H9 (cell line): ENCODE data around the gene MSI2. TPM values are rescaled to one million over a fixed set of nuclear protein-coding genes. Genes with fewer than 3 reads are reported as not detected.
A peak's percentile ranks its signal among the peaks of the same experiment; 100 is the strongest.

Source experiments
- DNase-seq: peaks from one replicate; pipeline ENCODE4 v3.0.0-alpha.2; 2017
- H2AFZ ChIP-seq: one replicate; pipeline ENCODE4 v1.6.1; 2013; ENCODE audit warnings: mild to moderate bottlenecking, low read length, control low read depth, moderate library complexity
- H2AK5ac ChIP-seq: 2 replicates; pipeline ENCODE4 v1.6.1; 2013; ENCODE audit warnings: low read length, control low read depth, mixed read lengths; ENCODE audit not compliant: insufficient read length
- H2BK120ac ChIP-seq: one replicate; pipeline ENCODE4 v1.6.1; 2013; ENCODE audit warnings: low read depth, mild to moderate bottlenecking, low read length, control low read depth, inconsistent platforms; ENCODE audit not compliant: poor library complexity, severe bottlenecking
- H2BK12ac ChIP-seq: 2 replicates; pipeline ENCODE4 v1.6.1; 2013; ENCODE audit warnings: low read length, control low read depth, mixed read lengths, low read depth; ENCODE audit not compliant: insufficient read length
- H2BK15ac ChIP-seq: 2 replicates; pipeline ENCODE4 v1.6.1; 2013; ENCODE audit warnings: low read depth, low read length, control low read depth
- H2BK20ac ChIP-seq: one replicate; pipeline ENCODE4 v1.6.1; 2013; ENCODE audit warnings: low read depth, mild to moderate bottlenecking, low read length, control low read depth, inconsistent platforms; ENCODE audit not compliant: poor library complexity, severe bottlenecking
- H2BK5ac ChIP-seq: 2 replicates; pipeline ENCODE4 v1.6.1; 2013; ENCODE audit warnings: low read length, control low read depth, mixed read lengths; ENCODE audit not compliant: insufficient read length
- H3K14ac ChIP-seq: 2 replicates; pipeline ENCODE4 v1.6.1; 2013; ENCODE audit warnings: low read length, control low read depth; ENCODE audit not compliant: insufficient read depth
- H3K18ac ChIP-seq: 2 replicates; pipeline ENCODE4 v1.6.1; 2013; ENCODE audit warnings: low read depth, mild to moderate bottlenecking, mixed read lengths, low read length, control low read depth; ENCODE audit not compliant: insufficient read length
- H3K23ac ChIP-seq: 2 replicates; pipeline ENCODE4 v1.6.1; 2013; ENCODE audit warnings: low read length, control low read depth, mixed read lengths, low read depth; ENCODE audit not compliant: insufficient read length
- H3K23me2 ChIP-seq: 2 replicates; pipeline ENCODE4 v1.6.1; 2013; ENCODE audit warnings: low read depth, mild to moderate bottlenecking, mixed read lengths, low read length, control low read depth; ENCODE audit not compliant: insufficient read length, poor library complexity, severe bottlenecking
- H3K27ac ChIP-seq: 2 replicates; pipeline ENCODE4 v1.5.1; 2013; ENCODE audit warnings: low read length, control low read depth, mixed read lengths, low read depth; ENCODE audit not compliant: insufficient read length
- H3K27me3 ChIP-seq: 2 replicates; pipeline ENCODE4 v1.6.1; 2013; ENCODE audit warnings: low read length, control low read depth, inconsistent platforms; ENCODE audit not compliant: insufficient read depth
- H3K4ac ChIP-seq: 2 replicates; pipeline ENCODE4 v1.6.1; 2013; ENCODE audit warnings: low read depth, mild to moderate bottlenecking, control low read depth, inconsistent platforms, low read length, moderate library complexity
- H3K4me1 ChIP-seq: 2 replicates; pipeline ENCODE4 v1.6.1; 2013; ENCODE audit warnings: low read length, control low read depth, inconsistent platforms; ENCODE audit not compliant: insufficient read depth
- H3K4me2 ChIP-seq: 2 replicates; pipeline ENCODE4 v1.6.1; 2013; ENCODE audit warnings: low read length, control low read depth, mixed read lengths; ENCODE audit not compliant: insufficient read length, insufficient read depth
- H3K56ac ChIP-seq: 2 replicates; pipeline ENCODE4 v1.6.1; 2013; ENCODE audit warnings: low read depth, mild to moderate bottlenecking, mixed read lengths, low read length, control low read depth; ENCODE audit not compliant: insufficient read length
- H3K79me1 ChIP-seq: 2 replicates; pipeline ENCODE4 v1.6.1; 2013; ENCODE audit warnings: low read depth, mild to moderate bottlenecking, moderate library complexity, low read length, control low read depth, inconsistent platforms; ENCODE audit not compliant: insufficient read depth, poor library complexity, severe bottlenecking
- H3K79me2 ChIP-seq: 2 replicates; pipeline ENCODE4 v1.6.1; 2013; ENCODE audit warnings: low read length, control low read depth, inconsistent platforms; ENCODE audit not compliant: insufficient read depth
- H3K9ac ChIP-seq: 2 replicates; pipeline ENCODE4 v1.6.1; 2013; ENCODE audit warnings: low read length, control low read depth, mixed read lengths; ENCODE audit not compliant: insufficient read length; ENCODE audit errors: extremely low read depth
- H3K9me3 ChIP-seq: one replicate; pipeline ENCODE4 v1.6.1; 2013; ENCODE audit warnings: low read depth, low read length, inconsistent platforms; ENCODE audit not compliant: control insufficient read depth
- H3T11ph ChIP-seq: one replicate; pipeline ENCODE4 v1.6.1; 2013; ENCODE audit warnings: mild to moderate bottlenecking, low read length, control low read depth, inconsistent platforms
- H4K20me1 ChIP-seq: one replicate; pipeline ENCODE4 v1.6.1; 2013; ENCODE audit not compliant: control insufficient read depth, insufficient read length, insufficient read depth
- H4K5ac ChIP-seq: 2 replicates; pipeline ENCODE4 v1.6.1; 2013; ENCODE audit warnings: low read depth, mild to moderate bottlenecking, mixed read lengths, low read length, control low read depth; ENCODE audit not compliant: insufficient read length
- H4K8ac ChIP-seq: replicated peaks from 2 replicates; pipeline ENCODE4 v1.6.1; 2013; ENCODE audit warnings: low read length, control low read depth, mixed read lengths, low read depth; ENCODE audit not compliant: insufficient read length
- H4K91ac ChIP-seq: 2 replicates; pipeline ENCODE4 v1.6.1; 2013; ENCODE audit warnings: low read depth, mild to moderate bottlenecking, moderate library complexity, mixed read lengths, low read length, control low read depth; ENCODE audit not compliant: insufficient read length
- H3K27ac Mint-ChIP-seq, 3 experiments: 2 replicates in 2 of 3; 3 replicates in 1 of 3; pipeline ENCODE4 v1.8.0; 2020 to 2021; ENCODE audit warnings: mixed read lengths in 3 of 3, mild to moderate bottlenecking in 1 of 3, moderate library complexity in 1 of 3
- H3K27me3 Mint-ChIP-seq: 2 replicates; pipeline ENCODE4 v1.8.0; 2021; ENCODE audit warnings: low read depth, mild to moderate bottlenecking, moderate library complexity, mixed read lengths
- H3K36me3 Mint-ChIP-seq, 3 experiments: 2 replicates in 2 of 3; 3 replicates in 1 of 3; pipeline ENCODE4 v1.8.0; 2020 to 2021; ENCODE audit warnings: low read depth in 3 of 3, mixed read lengths in 3 of 3; ENCODE audit not compliant: insufficient read depth in 1 of 3
- H3K4me1 Mint-ChIP-seq, 2 experiments: 2 replicates each; pipeline ENCODE4 v1.8.0; 2020; ENCODE audit warnings: mixed read lengths in 2 of 2
- H3K4me3 Mint-ChIP-seq, 2 experiments: 2 replicates in 1 of 2; 3 replicates in 1 of 2; pipeline ENCODE4 v1.8.0; 2020 to 2021; ENCODE audit warnings: mild to moderate bottlenecking in 2 of 2, mixed read lengths in 2 of 2, moderate library complexity in 1 of 2
- H3K9me3 Mint-ChIP-seq, 2 experiments: 2 replicates in 1 of 2; 3 replicates in 1 of 2; pipeline ENCODE4 v1.8.0; 2020; ENCODE audit warnings: mild to moderate bottlenecking in 2 of 2, mixed read lengths in 2 of 2, moderate library complexity in 1 of 2
- CTCF ChIP-seq: fragments of 200-600 bp; sonication (generic); conservative IDR thresholded peaks from 3 replicates; pipeline ENCODE4 v1.8.0; 2021; ENCODE audit warnings: antibody characterized with exemption, mild to moderate bottlenecking
- WGBS: extraction: QIAGEN DNeasy Blood & Tissue Kit; methylation state at CpG from one replicate; pipeline ENCODE4 v1.1.7; 2013; ENCODE audit warnings: missing lambda C conversion rate, low lambda C conversion rate, mixed read lengths; ENCODE audit not compliant: insufficient read length; ENCODE audit errors: extremely low coverage; 5-methylcytosine and 5-hydroxymethylcytosine counted together
- total RNA-seq: library from RNA; stranded (reverse); gene quantifications from 2 replicates; pipeline ENCODE4 v1.2.1, GENCODE V29; 2021

The MSI2 gene
- total RNA-seq, 1 experiment from 2014 or later: 98.5 TPM

- Mint-ChIP-seq H3K27me3 (no peaks in the 10 kb centered on the region), H3K4me3 (no peak overlapping the region), H3K4me1 (peaks cover 18 to 36% of the 10 kb centered on the region in 2 experiments), H3K9me3 (no peaks in the 10 kb centered on the region), H3K36me3 (peaks cover 8 to 11% (median 11%) of the 10 kb centered on the region in 3 experiments; a peak in 4 of 7 replicates), H3K27ac (peak overlapping the region in 1 of 3 experiments; percentile 63; a peak in 1 of 7 replicates)
- no peak overlapping the region for H4K8ac ChIP-seq
- H3T11ph ChIP-seq: no peak overlapping the region
- no peaks in the 10 kb centered on the region for H3K79me1 ChIP-seq
- H2BK12ac ChIP-seq: no peak overlapping the region
- H3K14ac ChIP-seq: no peak overlapping the region
- no peak overlapping the region for H2AFZ ChIP-seq
- H3K18ac ChIP-seq: no peak overlapping the region
- no peak overlapping the region for H2BK15ac ChIP-seq
- no peak overlapping the region for H2BK120ac ChIP-seq
- WGBS: no CpG with 5 or more reads among the region's 11 CpGs
- H2AK5ac ChIP-seq: no peak overlapping the region
- no peaks in the 10 kb centered on the region for H3K23me2 ChIP-seq
- H2BK20ac ChIP-seq: no peak overlapping the region
- no peak overlapping the region for H2BK5ac ChIP-seq
- peaks cover 2% of the 10 kb centered on the region; the same call in 1 of the 2 replicates for H3K4me1 ChIP-seq
- no peaks in the 10 kb centered on the region for H3K9me3 ChIP-seq
- H3K4me2 ChIP-seq: no peak overlapping the region
- no peak overlapping the region for H3K23ac ChIP-seq
- H3K79me2 ChIP-seq: no peaks in the 10 kb centered on the region
- H4K20me1 ChIP-seq: no peaks in the 10 kb centered on the region
- TF ChIP-seq CTCF: peak; percentile 45; the same call in 2 of the 3 replicates
- DNase-seq: no peak
- H3K27ac ChIP-seq: no peak overlapping the region
- no peak overlapping the region for H3K56ac ChIP-seq
- no peak overlapping the region for H4K5ac ChIP-seq
- no peaks in the 10 kb centered on the region for H3K27me3 ChIP-seq
- H3K9ac ChIP-seq: no peak overlapping the region
- H4K91ac ChIP-seq: no peak overlapping the region
- H3K4ac ChIP-seq: no peak overlapping the region
Observed at GRCh38 chr17:57419940-57420550, 163.7 kb downstream of the MSI2 start.
